SJSA1 (cell line): ENCODE data around the gene MICU1. TPM values are rescaled to one million over a fixed set of nuclear protein-coding genes. Genes with fewer than 3 reads are reported as not detected.

Experiments used
- DNase-seq, 2 experiments: peaks; one replicate each; pipeline ENCODE4 v3.0.0-alpha.2; 2015 to 2020; ENCODE audit warnings: low spot score in 2 of 2, low read depth in 1 of 2
- H3K27ac ChIP-seq: fragments of 250-450 bp; sonication (Bioruptor Pico); 2 replicates; pipeline ENCODE4 v1.5.1; 2020; ENCODE audit warnings: mild to moderate bottlenecking, moderate library complexity
- H3K27me3 ChIP-seq: fragments of 250-450 bp; sonication (Bioruptor Pico); replicated peaks from 2 replicates; pipeline ENCODE4 v1.5.1; 2020; ENCODE audit warnings: mild to moderate bottlenecking, moderate library complexity
- H3K36me3 ChIP-seq: fragments of 250-450 bp; sonication (Bioruptor Pico); 2 replicates; pipeline ENCODE4 v1.5.1; 2020; ENCODE audit warnings: mild to moderate bottlenecking
- H3K4me1 ChIP-seq: fragments of 250-450 bp; sonication (Bioruptor Pico); replicated peaks from 2 replicates; pipeline ENCODE4 v1.6.1; 2021; ENCODE audit warnings: mild to moderate bottlenecking
- H3K4me3 ChIP-seq: fragments of 250-450 bp; sonication (Bioruptor Pico); 2 replicates; pipeline ENCODE4 v1.5.1; 2020; ENCODE audit warnings: mild to moderate bottlenecking
- H3K9me3 ChIP-seq: fragments of 250-450 bp; sonication (Bioruptor Pico); replicated peaks from 2 replicates; pipeline ENCODE4 v1.5.1; 2020; ENCODE audit warnings: mild to moderate bottlenecking
- total RNA-seq: library from RNA; depleted of rRNA; stranded (reverse); fragments of >200 nt; shearing (Covaris generic); gene quantifications from 2 replicates; pipeline ENCODE4 v1.2.3, GENCODE V29; 2014

The MICU1 gene
- total RNA-seq, 1 experiment from 2014 or later: 57.1 TPM

GRCh38 chr10:72340510-72341261 is 285.2 kb downstream of the MICU1 start:
- Histone ChIP-seq H3K4me3 (no peak overlapping the region), H3K9me3 (no peaks in the 10 kb centered on the region), H3K27me3 (no peaks in the 10 kb centered on the region), H3K4me1 (peaks cover 29% of the 10 kb centered on the region), H3K27ac (no peak overlapping the region), H3K36me3 (peaks cover 79% of the 10 kb centered on the region)
- DNase-seq: peak; percentile 54 to 72

GRCh38 chr10:72338180-72338579 is 287.7 kb downstream of the MICU1 start:
- H3K4me3 ChIP-seq: no peak overlapping the region
- DNase-seq: no peak
- H3K36me3 ChIP-seq: peaks cover 87% of the 10 kb centered on the region
- H3K4me1 ChIP-seq: peaks cover 45% of the 10 kb centered on the region
- no peaks in the 10 kb centered on the region for H3K27me3 ChIP-seq
- H3K9me3 ChIP-seq: no peaks in the 10 kb centered on the region
- no peak overlapping the region for H3K27ac ChIP-seq

GRCh38 chr10:72337722-72338121 is 288.2 kb downstream of the MICU1 start:
- Histone ChIP-seq H3K4me1 (peaks cover 45% of the 10 kb centered on the region), H3K27me3 (no peaks in the 10 kb centered on the region), H3K27ac (no peak overlapping the region), H3K36me3 (peaks cover 83% of the 10 kb centered on the region), H3K4me3 (no peak overlapping the region), H3K9me3 (no peaks in the 10 kb centered on the region)
- no peak for DNase-seq

GRCh38 chr10:72337039-72337629 is 288.7 kb downstream of the MICU1 start:
- Histone ChIP-seq H3K27me3 (no peaks in the 10 kb centered on the region), H3K9me3 (no peaks in the 10 kb centered on the region), H3K36me3 (peaks cover 79% of the 10 kb centered on the region), H3K4me1 (peaks cover 49% of the 10 kb centered on the region), H3K27ac (no peak overlapping the region), H3K4me3 (no peak overlapping the region)
- DNase-seq: peak; percentile 72 to 81

GRCh38 chr10:72336259-72337038 is 289.4 kb downstream of the MICU1 start:
- H3K4me3 ChIP-seq: no peak overlapping the region
- no peak for DNase-seq
- no peaks in the 10 kb centered on the region for H3K9me3 ChIP-seq
- H3K27me3 ChIP-seq: no peaks in the 10 kb centered on the region
- peaks cover 72% of the 10 kb centered on the region for H3K36me3 ChIP-seq
- peaks cover 54% of the 10 kb centered on the region for H3K4me1 ChIP-seq
- H3K27ac ChIP-seq: no peak overlapping the region

- Histone ChIP-seq H3K4me1 (peaks cover 51% of the 10 kb centered on the region), H3K4me3 (no peak overlapping the region), H3K27me3 (no peaks in the 10 kb centered on the region), H3K27ac (peak overlapping the region; percentile 68), H3K36me3 (peaks cover 64% of the 10 kb centered on the region), H3K9me3 (no peaks in the 10 kb centered on the region)
- peak in 1 of 2 experiments; percentile 57 for DNase-seq
These were observed 290.3 kb downstream of the MICU1 start for GRCh38 chr10:72335394-72336258.

- DNase-seq: peak; percentile 86 to 87
These were observed 291.0 kb downstream of the MICU1 start for GRCh38 chr10:72334825-72335393.

GRCh38 chr10:72334196-72334824 is 291.6 kb downstream of the MICU1 start:
- DNase-seq: no peak
- no peak overlapping the region; the same call in 1 of the 2 replicates for H3K27ac ChIP-seq
- peaks cover 48% of the 10 kb centered on the region for H3K4me1 ChIP-seq
- no peaks in the 10 kb centered on the region for H3K9me3 ChIP-seq
- peaks cover 53% of the 10 kb centered on the region for H3K36me3 ChIP-seq
- no peaks in the 10 kb centered on the region for H3K27me3 ChIP-seq
- H3K4me3 ChIP-seq: no peak overlapping the region

More at GRCh38 chr10:72334825-72335393, 291.0 kb downstream of the MICU1 start:
- Histone ChIP-seq H3K4me1 (peaks cover 48% of the 10 kb centered on the region), H3K27me3 (no peaks in the 10 kb centered on the region), H3K9me3 (no peaks in the 10 kb centered on the region), H3K4me3 (no peak overlapping the region), H3K27ac (peak overlapping the region; percentile 68), H3K36me3 (peaks cover 57% of the 10 kb centered on the region)

- no peak for DNase-seq
- Histone ChIP-seq H3K36me3 (peaks cover 52% of the 10 kb centered on the region), H3K4me3 (no peak overlapping the region), H3K9me3 (no peaks in the 10 kb centered on the region), H3K27me3 (no peaks in the 10 kb centered on the region), H3K4me1 (peaks cover 50% of the 10 kb centered on the region), H3K27ac (no peak overlapping the region)
These were observed 292.5 kb downstream of the MICU1 start for GRCh38 chr10:72333112-72334015.

GRCh38 chr10:72332423-72333111 is 293.3 kb downstream of the MICU1 start:
- no peak for DNase-seq
- peaks cover 56% of the 10 kb centered on the region for H3K4me1 ChIP-seq
- H3K27me3 ChIP-seq: no peaks in the 10 kb centered on the region
- H3K27ac ChIP-seq: no peak overlapping the region
- H3K4me3 ChIP-seq: no peak overlapping the region
- peaks cover 44% of the 10 kb centered on the region for H3K36me3 ChIP-seq
- no peaks in the 10 kb centered on the region for H3K9me3 ChIP-seq

GRCh38 chr10:72331575-72332422 is 294.1 kb downstream of the MICU1 start:
- Histone ChIP-seq H3K4me3 (no peak overlapping the region), H3K4me1 (peaks cover 52% of the 10 kb centered on the region), H3K9me3 (no peaks in the 10 kb centered on the region), H3K27ac (no peak overlapping the region), H3K36me3 (peaks cover 37% of the 10 kb centered on the region), H3K27me3 (no peaks in the 10 kb centered on the region)
- DNase-seq: peak; percentile 62 to 84
